AG04449 (cell line): ENCODE results near the gene DLST.
A peak's percentile ranks its signal among the peaks of the same experiment; 100 is the strongest.

Experiments
- CTCF ChIA-PET: fragments of 350-600 bp; formaldehyde crosslinking; extraction: SDS; loops from one replicate; lab custom pipeline; 2021; ENCODE audit warnings: antibody characterized with exemption; lab: Yijun Ruan, JAX
- POLR2A ChIA-PET: fragments of 400-600, 350-600 bp; formaldehyde crosslinking; extraction: SDS; loops from one replicate; lab custom pipeline; 2020; ENCODE audit warnings: antibody characterized with exemption, inconsistent platforms; lab: Yijun Ruan, JAX
- DNase-seq: peaks from one replicate; pipeline ENCODE4 v3.0.0-alpha.2; 2010; ENCODE audit warnings: low read depth, low spot score
- H3K4me3 ChIP-seq: 2 replicates; pipeline ENCODE4 v1.5.1; 2011; ENCODE audit warnings: low read depth, mild to moderate bottlenecking, control low read depth, low read length
- TF ChIP-seq, protein P1 (sequence below): IDR thresholded peaks from one replicate; pipeline ENCODE4 v1.5.1; 2011; ENCODE audit warnings: mild to moderate bottlenecking, moderate library complexity, low read length, control low read depth, inconsistent platforms; ENCODE audit not compliant: insufficient read depth; ENCODE audit errors: missing control alignments

Gene DLST

DNA sequence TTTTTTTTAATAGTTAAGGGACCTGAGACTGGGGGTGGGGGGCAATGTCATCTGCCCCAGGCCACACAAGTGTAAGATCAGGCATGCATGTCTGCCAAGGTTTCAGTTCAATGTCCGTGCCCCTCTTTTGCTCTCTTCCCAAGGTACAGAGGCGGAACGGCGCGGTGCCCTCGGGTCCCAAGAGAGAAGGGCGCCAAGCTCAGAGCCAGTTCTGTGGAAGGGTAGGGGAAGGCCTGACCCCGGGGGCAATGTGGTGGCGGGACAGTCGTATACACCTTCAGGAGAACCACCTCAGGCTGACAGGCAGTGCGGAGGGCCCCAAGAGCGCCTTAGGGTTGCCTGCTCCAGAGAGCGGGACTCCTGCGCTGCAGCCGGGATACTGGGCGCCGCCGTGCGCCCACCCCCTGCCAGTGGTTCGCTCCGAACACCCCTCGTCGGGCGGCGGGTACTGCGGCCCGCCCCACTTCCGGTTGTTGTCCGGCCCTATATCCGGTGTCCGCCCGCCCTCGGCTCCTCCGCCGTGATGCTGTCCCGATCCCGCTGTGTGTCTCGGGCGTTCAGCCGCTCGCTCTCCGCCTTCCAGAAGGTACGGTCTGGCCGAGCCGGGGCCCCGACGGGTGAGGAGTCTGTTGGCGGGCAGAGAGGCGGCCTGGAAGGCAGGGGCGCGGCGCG is at the start of gene DLST:
Gene DLST, plus strand, starts transcription at position 486 of the 672 bp plus-strand sequence. Its CDS starts 38 bp downstream, at position 524.
- ChIA-PET CTCF (interaction anchor here (0.7 to 20.4 kb wide), 5 partner anchors 20 to 207 kb away, joined by 3 to 568 read pairs (median 13); partner anchors contain the start of gene ACYP1), POLR2A (interaction anchor here (0.6 to 1.5 kb wide), 2 partner anchors 12 to 15 kb away, joined by 3 to 4 read pairs; no protein-coding TSS in a partner anchor)
- H3K4me3 ChIP-seq, result peak within 1 kb of the TSS; percentile 91
- no peak for DNase-seq
- TF ChIP-seq, protein P1, sequence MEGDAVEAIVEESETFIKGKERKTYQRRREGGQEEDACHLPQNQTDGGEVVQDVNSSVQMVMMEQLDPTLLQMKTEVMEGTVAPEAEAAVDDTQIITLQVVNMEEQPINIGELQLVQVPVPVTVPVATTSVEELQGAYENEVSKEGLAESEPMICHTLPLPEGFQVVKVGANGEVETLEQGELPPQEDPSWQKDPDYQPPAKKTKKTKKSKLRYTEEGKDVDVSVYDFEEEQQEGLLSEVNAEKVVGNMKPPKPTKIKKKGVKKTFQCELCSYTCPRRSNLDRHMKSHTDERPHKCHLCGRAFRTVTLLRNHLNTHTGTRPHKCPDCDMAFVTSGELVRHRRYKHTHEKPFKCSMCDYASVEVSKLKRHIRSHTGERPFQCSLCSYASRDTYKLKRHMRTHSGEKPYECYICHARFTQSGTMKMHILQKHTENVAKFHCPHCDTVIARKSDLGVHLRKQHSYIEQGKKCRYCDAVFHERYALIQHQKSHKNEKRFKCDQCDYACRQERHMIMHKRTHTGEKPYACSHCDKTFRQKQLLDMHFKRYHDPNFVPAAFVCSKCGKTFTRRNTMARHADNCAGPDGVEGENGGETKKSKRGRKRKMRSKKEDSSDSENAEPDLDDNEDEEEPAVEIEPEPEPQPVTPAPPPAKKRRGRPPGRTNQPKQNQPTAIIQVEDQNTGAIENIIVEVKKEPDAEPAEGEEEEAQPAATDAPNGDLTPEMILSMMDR, result no peak

DNA sequence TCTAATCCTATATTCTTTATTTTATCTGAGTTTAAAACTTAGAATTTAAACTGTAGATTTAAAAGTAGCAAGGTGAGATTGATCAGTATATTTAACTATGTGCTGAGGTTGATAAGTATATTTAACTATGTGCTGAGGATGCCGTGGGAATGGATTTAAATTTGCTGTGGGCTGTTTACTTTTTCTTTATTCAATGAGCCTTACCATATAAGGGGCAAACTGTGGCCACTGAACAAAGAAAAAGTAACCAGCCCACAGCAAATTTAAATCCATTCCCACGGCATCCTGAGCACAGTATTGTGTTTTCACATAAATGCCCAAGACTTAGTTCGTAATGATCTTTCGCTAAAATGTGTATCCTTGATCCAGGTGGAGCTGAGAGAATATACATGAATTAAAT is 48.9 kb upstream of the DLST start:
- no peak for DNase-seq
- TF ChIP-seq, protein P1, result no peak
- POLR2A ChIA-PET, result no interaction called here
- no peak overlapping the region for H3K4me3 ChIP-seq
- CTCF ChIA-PET, result interaction anchor here (1.0 kb wide), 1 partner anchor 9 kb away, joined by 3 read pairs; no protein-coding TSS in a partner anchor

DNA sequence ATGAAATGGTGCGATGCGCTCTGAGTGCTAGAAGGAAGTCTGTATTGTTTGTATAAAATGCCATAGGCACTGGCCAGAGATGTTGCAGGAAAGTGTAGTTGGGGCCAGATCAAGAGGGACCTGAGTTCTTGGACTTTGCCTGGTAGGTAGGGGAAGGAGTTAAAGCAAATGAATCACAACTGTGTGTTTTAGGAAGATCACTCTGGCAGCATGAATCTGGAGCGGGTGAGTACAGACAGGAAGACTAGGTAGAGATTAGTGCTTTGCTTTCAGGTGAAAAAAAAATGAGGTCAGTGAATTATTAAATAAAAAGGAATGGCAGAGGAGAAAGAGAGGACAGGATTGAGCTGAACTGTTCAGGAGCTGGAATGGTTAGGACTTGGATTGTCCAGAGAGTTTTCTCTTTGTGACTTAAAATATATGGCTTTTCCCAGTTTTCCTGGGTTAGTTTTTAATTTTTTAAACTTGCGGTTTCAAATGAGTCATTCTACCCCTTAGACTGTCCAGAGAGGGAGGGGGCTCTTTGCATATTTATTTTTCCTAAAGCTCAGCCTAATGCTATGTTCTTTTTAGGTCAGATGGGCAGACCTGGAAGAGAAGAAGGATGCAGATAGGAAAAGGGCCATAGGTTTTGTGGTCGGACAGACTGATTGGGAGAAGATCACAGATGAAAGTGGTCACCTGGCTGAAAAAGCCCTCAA is 46.9 kb upstream of the DLST start:
- POLR2A ChIA-PET, result no interaction called here
- TF ChIP-seq, protein P1, result no peak
- no peak for DNase-seq
- CTCF ChIA-PET, result interaction anchor here (0.7 to 3.5 kb wide), 7 partner anchors 9 to 225 kb away, joined by 3 to 22 read pairs (median 3); no protein-coding TSS in a partner anchor
- H3K4me3 ChIP-seq, result no peak overlapping the region

DNA sequence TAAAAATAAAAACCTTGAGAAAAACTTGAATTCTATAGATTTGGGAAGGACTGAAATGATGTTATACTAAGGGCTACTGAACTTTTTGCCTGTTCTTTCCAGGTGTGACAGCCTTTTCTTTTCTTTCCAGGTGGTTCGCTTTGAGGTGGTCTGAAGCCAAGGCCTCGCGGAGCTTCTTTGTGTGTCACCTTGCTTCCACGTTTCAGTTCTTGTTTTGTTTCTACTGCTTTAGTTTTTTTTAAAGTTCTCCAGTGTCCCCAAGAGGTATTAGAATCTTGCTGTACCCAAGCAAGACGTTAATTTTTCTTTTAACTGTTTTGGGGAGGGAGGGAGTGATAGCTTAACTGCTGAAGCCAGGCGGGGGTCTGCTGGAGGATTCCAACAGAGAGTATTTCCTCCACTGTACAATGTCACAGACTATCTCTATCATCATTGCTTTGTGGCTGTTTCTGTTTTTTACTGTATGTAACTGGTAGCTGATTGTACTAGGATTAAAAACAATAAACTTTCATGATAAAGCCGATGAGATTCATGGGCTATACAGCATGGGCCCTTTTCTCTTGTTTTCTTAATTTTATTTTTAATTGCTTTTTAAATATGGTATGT is 46.0 kb upstream of the DLST start:
- ChIA-PET CTCF (interaction anchor here (0.7 to 3.5 kb wide), 7 partner anchors 10 to 72 kb away, joined by 3 to 22 read pairs (median 3); partner anchors contain the start of gene YLPM1), POLR2A (no interaction called here)
- TF ChIP-seq, protein P1, result no peak
- no peak for DNase-seq
- H3K4me3 ChIP-seq, result no peak overlapping the region

DNA sequence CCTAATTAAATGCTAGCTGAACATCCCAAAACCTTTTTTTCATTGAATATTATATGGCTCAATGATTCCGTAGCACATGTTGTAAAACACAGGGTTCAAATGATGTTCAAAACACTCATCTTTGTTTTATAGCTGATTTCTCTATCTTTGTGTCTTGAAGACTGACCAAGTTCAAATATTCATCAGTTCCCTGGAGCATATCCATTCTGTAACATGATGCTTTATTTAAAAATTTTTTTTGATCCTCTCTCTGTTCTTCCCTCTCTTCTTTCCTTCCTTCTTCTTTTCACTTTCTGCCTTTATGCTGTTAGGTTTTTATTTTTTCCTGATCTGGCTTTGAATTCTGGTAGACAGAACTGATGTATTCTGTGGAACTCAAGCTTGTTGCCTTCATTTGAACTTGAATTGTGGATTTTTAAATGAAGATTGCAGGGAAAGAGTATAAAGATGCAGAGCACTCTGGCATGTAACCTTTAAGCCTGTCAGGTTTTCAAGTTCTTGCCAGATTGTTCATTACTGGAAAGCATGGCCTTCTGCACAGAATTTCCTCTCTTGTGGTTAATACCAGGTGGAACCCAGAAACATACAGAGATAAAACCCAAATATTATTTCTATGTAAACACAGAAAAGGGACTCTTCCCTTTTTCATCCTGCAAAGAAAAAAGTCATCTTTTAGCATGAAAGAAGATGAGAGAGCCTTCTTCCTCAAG is 45.3 kb upstream of the DLST start:
- POLR2A ChIA-PET, result no interaction called here
- TF ChIP-seq, protein P1, result no peak

More for the DNA sequence above, 45.3 kb upstream of the DLST start:
- H3K4me3 ChIP-seq, result no peak overlapping the region
- DNase-seq, result no peak
- CTCF ChIA-PET, result interaction anchor here (1.0 to 3.5 kb wide), 6 partner anchors 10 to 73 kb away, joined by 3 to 22 read pairs (median 4); partner anchors contain the start of gene YLPM1
